Tibial nerve (tissue), 4 donors: ENCODE results near the gene RITA1. TPM values are rescaled to one million over a fixed set of nuclear protein-coding genes. Genes with fewer than 3 reads are reported as not detected.

ENCODE experiments used
- DNase-seq, 2 donors: peaks; one replicate each; pipeline ENCODE4 v3.0.0-alpha.2; 2019; ENCODE audit warnings: low spot score in 2 of 2
- H3K27ac ChIP-seq, 4 donors: fragments of 200-600 bp; sonication (generic) in 3 of 4; one replicate each; pipeline ENCODE4 v1.5.1; 2017 to 2019; ENCODE audit warnings: mild to moderate bottlenecking in 1 of 4
- H3K27me3 ChIP-seq, 2 donors: fragments of 200-600 bp; sonication (generic) in 1 of 2; one replicate each; pipeline versions ENCODE4 v1.5.1 to v1.6.0; 2017 to 2019
- H3K36me3 ChIP-seq, 3 donors: fragments of 200-600 bp; sonication (generic); one replicate each; pipeline ENCODE4 v1.5.1; 2018 to 2019
- H3K4me1 ChIP-seq, 4 donors: fragments of 200-600 bp; sonication (generic) in 3 of 4; one replicate each; pipeline ENCODE4 v1.5.1; 2017 to 2019
- H3K4me3 ChIP-seq, 4 donors: fragments of 200-600 bp; sonication (generic) in 3 of 4; one replicate each; pipeline ENCODE4 v1.5.1; 2017 to 2019; ENCODE audit warnings: mild to moderate bottlenecking in 1 of 4, moderate library complexity in 1 of 4
- H3K9me3 ChIP-seq, 4 donors: fragments of 200-600 bp; sonication (generic) in 3 of 4; one replicate each; pipeline ENCODE4 v1.5.1; 2017 to 2019
- EP300 ChIP-seq, 2 donors: sonication (generic); formaldehyde crosslinking; IDR thresholded peaks; one replicate each; pipeline ENCODE4 v1.6.1; 2017; ENCODE audit warnings: antibody characterized with exemption in 2 of 2, mild to moderate bottlenecking in 1 of 2
- POLR2A ChIP-seq, 2 donors: fragments of 450-650 bp; IDR thresholded peaks; one replicate each; pipeline ENCODE4 v1.6.1; 2017; ENCODE audit warnings: antibody characterized with exemption in 2 of 2, mild to moderate bottlenecking in 2 of 2, moderate library complexity in 2 of 2
- WGBS, 2 donors: methylation state at CpG; one replicate each; pipeline ENCODE4 v1.1.5; 2018; 5-methylcytosine and 5-hydroxymethylcytosine counted together
- total RNA-seq, 4 donors: library from RNA; depleted of rRNA; stranded (reverse); fragments of >200 nt; gene quantifications; one replicate each; pipeline ENCODE4 v1.1.0, GENCODE V29; 2016
- TF ChIP-seq, protein P1 (sequence below), 5 experiments: fragments of 200-600 bp in 3 of 5; fragments of 450-650 bp in 2 of 5; sonication (generic) in 3 of 5; IDR thresholded peaks; one replicate each; pipeline ENCODE4 v1.5.1; 2016 to 2019; ENCODE audit warnings: antibody characterized with exemption in 5 of 5, mild to moderate bottlenecking in 3 of 5, moderate library complexity in 2 of 5

RITA1 gene
- total RNA-seq, 4 donors from 2014 or later = 8.3 to 27.5 (median 14.1) TPM

DNA sequence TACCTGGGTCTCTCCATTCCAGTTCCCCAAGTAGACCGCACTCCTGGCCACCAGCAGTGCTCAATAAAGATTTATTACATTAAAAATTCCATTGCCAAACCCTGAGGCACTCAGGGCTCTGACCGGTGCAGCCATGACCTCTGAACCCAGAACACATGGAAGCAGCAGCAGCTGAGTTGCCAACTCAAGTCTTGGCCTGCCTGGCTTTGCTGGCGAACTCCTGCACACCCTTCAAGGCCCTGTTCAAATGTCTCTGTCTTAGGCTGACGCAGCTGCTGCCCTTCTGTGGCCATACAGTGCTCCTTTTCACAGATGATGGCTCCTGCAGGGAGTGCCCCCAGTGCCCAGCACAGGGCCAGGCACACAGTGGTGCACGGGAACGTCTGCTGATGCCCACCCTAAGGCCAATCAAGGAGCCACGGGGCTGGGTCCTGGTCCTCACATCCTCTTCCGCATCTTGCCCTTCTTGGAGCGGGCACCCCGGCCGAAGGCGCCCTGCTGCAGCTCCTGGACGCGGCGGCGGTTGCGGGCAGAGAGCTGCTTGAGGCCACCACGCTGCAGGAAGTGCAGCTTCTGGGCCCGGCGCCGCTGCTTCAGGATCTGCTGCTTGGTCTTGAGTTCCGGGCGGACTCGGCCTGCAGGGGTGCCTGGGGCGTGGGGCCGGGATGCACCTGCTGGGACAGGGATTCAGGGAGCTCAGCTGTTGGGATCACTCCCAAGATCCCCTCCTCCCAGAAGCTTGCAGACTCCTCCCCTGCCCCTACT, 26.9 kb upstream of the RITA1 start:
- peaks cover 0 to 18% of the 10 kb centered on the region in 2 donors for H3K27me3 ChIP-seq
- no peak for DNase-seq
- peaks cover 0 to 17% (median 8%) of the 10 kb centered on the region in 4 donors for H3K4me1 ChIP-seq
- H3K36me3 ChIP-seq = peaks cover 2 to 65% (median 26%) of the 10 kb centered on the region in 3 donors
- 89 to 92% methylated on average over 11 to 25 of the region's 26 CpGs for WGBS, 2 donors
- no peaks in the 10 kb centered on the region for H3K9me3 ChIP-seq
- TF ChIP-seq EP300 (IDR thresholded peaks at IDR 0.05) (no peak), POLR2A (IDR thresholded peaks at IDR 0.05) (no peak)
- TF ChIP-seq, protein P1, sequence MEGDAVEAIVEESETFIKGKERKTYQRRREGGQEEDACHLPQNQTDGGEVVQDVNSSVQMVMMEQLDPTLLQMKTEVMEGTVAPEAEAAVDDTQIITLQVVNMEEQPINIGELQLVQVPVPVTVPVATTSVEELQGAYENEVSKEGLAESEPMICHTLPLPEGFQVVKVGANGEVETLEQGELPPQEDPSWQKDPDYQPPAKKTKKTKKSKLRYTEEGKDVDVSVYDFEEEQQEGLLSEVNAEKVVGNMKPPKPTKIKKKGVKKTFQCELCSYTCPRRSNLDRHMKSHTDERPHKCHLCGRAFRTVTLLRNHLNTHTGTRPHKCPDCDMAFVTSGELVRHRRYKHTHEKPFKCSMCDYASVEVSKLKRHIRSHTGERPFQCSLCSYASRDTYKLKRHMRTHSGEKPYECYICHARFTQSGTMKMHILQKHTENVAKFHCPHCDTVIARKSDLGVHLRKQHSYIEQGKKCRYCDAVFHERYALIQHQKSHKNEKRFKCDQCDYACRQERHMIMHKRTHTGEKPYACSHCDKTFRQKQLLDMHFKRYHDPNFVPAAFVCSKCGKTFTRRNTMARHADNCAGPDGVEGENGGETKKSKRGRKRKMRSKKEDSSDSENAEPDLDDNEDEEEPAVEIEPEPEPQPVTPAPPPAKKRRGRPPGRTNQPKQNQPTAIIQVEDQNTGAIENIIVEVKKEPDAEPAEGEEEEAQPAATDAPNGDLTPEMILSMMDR (IDR thresholded peaks at IDR 0.05) = no peak
- no peak overlapping the region for H3K4me3 ChIP-seq
- no peak overlapping the region for H3K27ac ChIP-seq

DNA sequence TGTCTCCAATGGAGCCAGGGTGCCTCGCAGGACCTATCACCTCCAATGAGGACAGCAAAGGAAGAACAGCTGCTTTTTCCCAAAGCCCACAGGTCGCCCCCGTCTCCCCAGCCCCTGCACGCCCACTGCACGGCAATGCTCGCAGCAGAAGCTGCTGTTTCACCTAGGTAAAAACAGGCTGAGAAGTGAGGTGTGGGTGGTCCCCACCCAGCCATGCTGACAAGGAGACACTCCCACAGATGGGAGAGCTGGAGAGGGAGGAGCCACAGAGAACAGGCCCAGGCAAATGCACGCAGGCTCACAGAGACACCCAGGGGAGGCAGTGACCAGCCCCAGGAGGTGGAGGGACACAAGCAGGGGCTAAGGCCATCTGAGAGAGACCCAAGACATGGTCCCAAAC, 25.6 kb upstream of the RITA1 start:
- peaks cover 0 to 6% (median 0%) of the 10 kb centered on the region in 4 donors for H3K4me1 ChIP-seq
- TF ChIP-seq EP300 (IDR thresholded peaks at IDR 0.05) (no peak), POLR2A (IDR thresholded peaks at IDR 0.05) (no peak)
- TF ChIP-seq, protein P1 (IDR thresholded peaks at IDR 0.05) = no peak
- H3K4me3 ChIP-seq = no peak overlapping the region
- H3K27me3 ChIP-seq = peaks cover 0 to 5% of the 10 kb centered on the region in 2 donors
- DNase-seq = no peak
- H3K36me3 ChIP-seq = peaks cover 2 to 78% (median 32%) of the 10 kb centered on the region in 3 donors
- no peak overlapping the region for H3K27ac ChIP-seq
- no peaks in the 10 kb centered on the region for H3K9me3 ChIP-seq
- WGBS, 2 donors = 92 to 94% methylated on average over 7 of the region's 7 CpGs

DNA sequence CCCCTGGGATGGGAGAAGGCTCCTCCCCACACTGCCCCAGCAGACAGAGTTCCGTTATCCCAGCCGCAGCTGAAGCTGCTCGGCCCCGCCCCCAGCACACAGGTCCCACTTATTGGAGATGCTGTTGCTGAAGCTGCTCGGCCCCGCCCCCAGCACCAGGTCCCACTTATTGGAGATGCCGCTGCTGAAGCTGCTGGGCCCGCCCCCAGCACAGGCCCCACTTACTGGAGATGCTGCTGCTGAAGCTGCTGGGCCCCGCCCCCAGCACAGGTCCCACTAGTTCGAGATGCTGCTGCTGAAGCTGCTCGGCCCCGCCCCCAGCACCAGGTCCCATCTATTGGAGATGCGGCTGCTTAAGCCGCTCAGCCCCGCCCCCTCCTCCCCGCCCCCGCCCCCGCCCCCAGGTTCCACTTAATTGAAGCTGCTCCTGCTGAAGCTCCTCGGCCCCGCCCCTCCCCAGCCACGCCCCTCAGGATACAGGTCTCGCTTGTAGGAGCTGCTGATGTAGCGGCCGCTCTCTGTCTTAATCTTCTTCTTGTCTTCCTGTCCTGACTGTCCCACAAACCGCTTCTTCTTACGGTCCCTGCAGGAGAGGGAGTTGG, 24.0 kb upstream of the RITA1 start:
- Histone ChIP-seq H3K36me3 (peaks cover 2 to 94% (median 42%) of the 10 kb centered on the region in 3 donors), H3K4me3 (no peak overlapping the region), H3K27ac (no peak overlapping the region), H3K27me3 (no peaks in the 10 kb centered on the region), H3K9me3 (no peaks in the 10 kb centered on the region), H3K4me1 (no peaks in the 10 kb centered on the region)
- TF ChIP-seq, protein P1 (IDR thresholded peaks at IDR 0.05) = no peak
- TF ChIP-seq EP300 (IDR thresholded peaks at IDR 0.05) (no peak), POLR2A (IDR thresholded peaks at IDR 0.05) (no peak)
- WGBS, 2 donors = 63 to 68% methylated on average over 19 to 26 of the region's 26 CpGs
- DNase-seq = no peak

DNA sequence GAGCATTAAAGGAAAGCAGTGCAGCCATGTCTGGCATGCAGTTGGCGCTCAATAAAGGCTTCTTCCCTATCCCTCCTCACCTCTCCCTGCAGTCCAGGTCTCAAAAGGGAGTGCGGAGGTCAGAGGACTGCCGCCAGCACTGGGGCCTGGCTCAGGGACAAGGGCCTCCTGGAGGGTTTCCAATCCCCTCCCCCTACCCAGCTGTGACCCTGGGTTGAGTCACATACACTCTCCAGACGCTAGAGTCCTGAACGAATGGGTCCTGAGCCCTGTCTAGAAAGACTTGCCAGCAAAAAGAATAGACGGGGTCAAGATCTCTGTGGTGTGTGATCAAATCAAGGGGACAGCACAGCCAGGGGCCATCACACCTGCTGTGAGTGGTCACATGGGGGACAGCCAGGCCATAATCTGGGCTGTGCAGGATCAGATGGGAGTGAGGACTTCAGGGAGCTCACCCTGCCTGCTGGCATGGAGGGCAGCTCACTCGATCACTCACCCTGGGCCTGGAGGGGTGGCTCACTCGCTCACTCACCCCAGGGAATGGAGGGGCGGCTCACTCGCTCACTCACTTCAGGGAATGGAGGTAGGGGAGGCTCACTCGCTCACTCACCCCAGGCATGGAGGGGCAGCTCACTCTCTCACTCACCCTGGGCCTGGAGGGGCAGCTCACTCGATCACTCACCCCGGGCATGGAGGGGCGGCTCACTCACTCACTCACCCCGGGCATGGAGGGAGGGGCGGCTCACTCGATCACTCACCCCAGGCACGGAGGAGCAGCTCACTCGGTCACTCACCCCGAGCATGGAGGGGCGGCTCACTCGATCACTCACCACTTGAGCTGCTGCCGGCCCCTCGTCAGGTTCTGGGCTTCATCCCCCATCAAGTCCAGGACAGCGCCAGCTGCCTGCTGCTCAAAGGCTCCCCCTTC, 23.2 kb upstream of the RITA1 start:
- peaks cover 2 to 100% (median 42%) of the 10 kb centered on the region in 3 donors for H3K36me3 ChIP-seq
- TF ChIP-seq EP300 (IDR thresholded peaks at IDR 0.05) = no peak

DNA sequence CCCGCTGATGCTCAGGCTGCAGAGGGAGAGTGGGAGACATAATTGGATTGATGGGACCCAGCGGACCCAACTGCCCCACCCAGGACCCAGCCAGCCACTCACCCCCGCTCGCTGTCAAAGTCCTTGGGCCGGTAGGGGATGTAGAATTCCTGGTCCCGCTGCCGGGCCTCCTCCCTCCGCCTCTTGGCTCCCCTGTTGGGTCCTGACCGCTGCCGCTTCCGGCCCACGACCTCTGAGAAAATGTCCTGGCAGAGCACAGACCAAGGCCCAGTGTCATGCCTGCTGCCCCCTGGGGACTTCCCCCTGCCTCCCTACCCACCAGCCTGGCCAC, 22.5 kb upstream of the RITA1 start:
- no peak overlapping the region for H3K27ac ChIP-seq
- TF ChIP-seq POLR2A (IDR thresholded peaks at IDR 0.05) (no peak), EP300 (IDR thresholded peaks at IDR 0.05) (no peak)
- TF ChIP-seq, protein P1 (IDR thresholded peaks at IDR 0.05) = no peak
- no peaks in the 10 kb centered on the region for H3K4me1 ChIP-seq
- peaks cover 2 to 100% (median 47%) of the 10 kb centered on the region in 3 donors for H3K36me3 ChIP-seq
- H3K27me3 ChIP-seq = no peaks in the 10 kb centered on the region
- H3K9me3 ChIP-seq = no peaks in the 10 kb centered on the region
- H3K4me3 ChIP-seq = no peak overlapping the region
- WGBS, 2 donors = 90 to 92% methylated on average over 12 of the region's 12 CpGs
- no peak for DNase-seq

More for the DNA sequence above, 23.2 kb upstream of the RITA1 start:
- Histone ChIP-seq H3K9me3 (no peaks in the 10 kb centered on the region), H3K27ac (no peak overlapping the region), H3K27me3 (no peaks in the 10 kb centered on the region), H3K4me3 (no peak overlapping the region), H3K4me1 (no peaks in the 10 kb centered on the region)
- 84 to 89% methylated on average over 22 to 25 of the region's 25 CpGs for WGBS, 2 donors
- DNase-seq = no peak
